NCI-H345 (cell line): ENCODE results near the gene PIH1D1.

Experiments used
- DNase-seq: peaks from one replicate; lab custom pipeline; 2025; lab: John Stamatoyannopoulos, UW

PIH1D1 gene

GRCh38 chr19:49434907-49435583, 16.6 kb downstream of the PIH1D1 start:
- no peak for DNase-seq

- no peak for DNase-seq
Measured at GRCh38 chr19:49433240-49433901, 18.2 kb downstream of the PIH1D1 start.

- no peak for DNase-seq
Measured at GRCh38 chr19:49432141-49433073, 19.2 kb downstream of the PIH1D1 start.

GRCh38 chr19:49431330-49431749, 20.3 kb downstream of the PIH1D1 start:
- DNase-seq: no peak

DNA sequence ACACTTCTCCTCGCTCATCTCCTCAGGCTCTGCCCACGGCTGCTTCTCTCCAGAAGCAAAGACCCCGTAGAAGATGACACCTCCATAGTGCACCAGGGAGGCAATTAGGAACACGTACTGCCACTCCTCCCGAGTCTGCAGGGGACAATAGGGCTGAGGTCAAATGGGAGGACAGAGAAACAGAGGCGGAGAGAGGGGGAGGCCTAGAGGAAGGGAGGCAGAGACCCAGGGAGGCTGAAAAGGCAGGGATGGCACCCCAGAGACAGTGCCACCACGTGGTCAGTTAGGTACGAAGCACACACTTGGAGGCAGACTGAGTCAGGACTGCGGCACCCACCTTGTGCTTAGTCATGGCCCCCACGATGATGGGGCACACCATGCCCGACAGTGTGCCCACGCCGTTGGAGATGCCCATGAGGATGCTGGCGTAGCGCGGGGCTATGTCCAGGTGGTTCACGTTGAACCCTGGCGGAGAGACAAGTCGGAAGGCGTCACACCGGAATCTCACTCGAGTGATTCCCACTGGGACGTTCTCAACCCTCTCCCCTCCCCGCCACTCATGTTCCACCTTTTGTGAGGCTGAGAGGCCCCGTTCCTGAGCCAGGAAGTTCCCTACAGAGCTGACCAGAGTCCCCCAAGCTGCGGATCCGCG, 20.8 kb downstream of the PIH1D1 start:
- no peak for DNase-seq

DNA sequence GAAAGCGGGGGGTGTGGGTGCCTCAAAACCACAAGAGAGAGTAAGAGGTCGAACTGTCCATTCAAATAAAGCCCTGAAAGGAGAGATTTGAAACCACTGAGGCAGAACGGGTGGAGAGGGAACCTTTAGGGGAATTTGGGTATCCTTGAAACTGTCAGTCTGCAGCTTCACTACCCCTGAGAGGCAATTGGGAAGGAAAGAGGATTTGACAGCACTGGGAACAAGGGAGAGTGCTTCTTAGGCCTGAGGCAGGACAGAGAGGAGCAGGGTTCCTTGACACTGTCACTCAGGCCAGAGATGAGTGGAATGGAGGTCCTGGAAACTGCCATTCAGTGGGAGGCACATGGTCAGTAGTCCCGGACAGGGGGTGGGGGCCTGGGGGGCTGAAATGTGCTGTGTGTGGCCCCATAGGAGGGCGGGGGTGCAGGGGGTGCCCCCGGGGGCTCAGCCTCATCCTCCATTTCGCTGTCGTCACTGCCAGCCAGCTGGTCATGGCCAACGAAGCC, 21.4 kb downstream of the PIH1D1 start:
- no peak for DNase-seq

- DNase-seq: no peak
Measured at GRCh38 chr19:49428547-49429451, 22.8 kb downstream of the PIH1D1 start.

GRCh38 chr19:49427855-49428546, 23.6 kb downstream of the PIH1D1 start:
- peak; percentile 34 for DNase-seq

DNA sequence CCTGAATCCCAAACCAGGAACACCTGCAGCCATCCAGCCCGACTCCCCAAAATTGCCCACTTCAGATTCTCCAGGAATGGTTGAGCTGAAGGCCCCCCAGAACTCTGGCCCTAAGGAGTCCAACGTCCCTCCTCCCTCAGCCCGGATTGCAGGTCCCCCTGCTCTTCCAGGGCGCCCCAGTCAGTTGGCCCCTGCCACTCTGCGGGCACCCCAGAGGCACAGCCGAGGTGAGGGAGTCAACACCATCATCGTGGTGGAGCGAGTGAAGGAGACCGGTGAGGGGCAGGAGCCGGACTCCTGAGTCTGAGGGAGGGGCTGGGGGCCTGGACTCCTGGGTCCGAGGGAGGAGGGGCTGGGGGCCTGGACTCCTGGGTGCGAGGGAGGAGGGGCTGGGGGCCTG, 24.3 kb downstream of the PIH1D1 start:
- no peak for DNase-seq

DNA sequence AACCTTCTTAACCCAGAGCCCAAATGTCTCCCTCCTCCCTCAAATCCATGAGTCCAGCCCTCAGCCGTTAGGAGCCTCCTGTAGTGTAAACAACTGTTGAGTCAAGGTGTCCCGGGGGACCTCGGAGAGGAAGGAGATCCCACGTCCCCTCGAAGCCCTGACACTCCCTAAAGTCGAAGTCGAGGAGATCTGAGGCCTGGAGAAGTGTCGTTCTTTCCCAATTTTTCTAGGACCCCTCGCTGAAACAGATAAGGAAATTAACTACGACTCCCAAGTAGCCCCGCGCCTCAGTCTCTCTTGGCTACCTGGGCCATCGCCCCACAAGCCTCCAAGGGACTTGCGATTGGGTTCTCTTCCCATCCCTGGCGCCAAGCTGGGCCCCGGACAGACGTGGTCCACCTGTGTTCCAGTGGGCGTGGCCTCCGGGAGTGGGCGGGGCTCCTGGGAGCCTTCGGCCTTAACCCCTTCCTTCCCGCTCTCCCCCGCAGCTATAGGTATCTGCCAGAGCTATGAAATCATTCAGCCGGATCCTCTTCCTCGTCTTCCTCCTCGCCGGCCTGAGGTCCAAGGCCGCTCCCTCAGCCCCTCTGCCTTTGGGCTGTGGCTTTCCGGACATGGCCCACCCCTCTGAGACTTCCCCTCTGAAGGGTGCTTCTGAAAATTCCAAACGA, 25.6 kb downstream of the PIH1D1 start:
- DNase-seq: peak; percentile 27

DNA sequence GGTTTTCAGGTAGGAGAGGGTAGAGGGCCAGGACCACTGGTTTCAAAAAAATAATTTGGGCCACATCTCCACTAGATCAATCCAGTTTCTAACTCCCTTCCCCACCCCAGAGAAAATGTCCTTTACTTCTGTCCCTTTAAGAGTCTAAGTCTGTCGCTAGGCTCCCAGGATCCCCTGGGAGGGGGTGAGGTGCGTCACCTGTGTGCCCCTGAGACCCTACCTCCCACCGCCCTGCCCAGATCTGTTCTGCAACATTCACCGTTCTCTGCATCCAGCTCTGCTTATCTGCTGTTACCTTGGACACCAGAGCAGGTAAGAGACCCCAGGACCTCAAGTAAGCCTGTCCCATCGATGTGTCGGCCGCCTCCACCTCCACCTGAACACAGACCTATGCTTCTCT, 26.4 kb downstream of the PIH1D1 start, which contains the start of gene GFY:
TSS of gene GFY (plus strand) at position 211 of the 400 bp plus-strand sequence. CDS start 1,043 bp downstream, outside the sequence.
- no peak for DNase-seq

- no peak for DNase-seq
Measured at GRCh38 chr19:49423985-49424303, 27.7 kb downstream of the PIH1D1 start.

GRCh38 chr19:49423071-49423984, 28.3 kb downstream of the PIH1D1 start, which contains the start of gene PTH2:
PTH2 (minus strand) TSS chr19:49423441; CDS start chr19:49423339, 102 bp downstream.
- DNase-seq: no peak

- peak; percentile 59 for DNase-seq
Measured at GRCh38 chr19:49422407-49423070, 29.1 kb downstream of the PIH1D1 start.

DNA sequence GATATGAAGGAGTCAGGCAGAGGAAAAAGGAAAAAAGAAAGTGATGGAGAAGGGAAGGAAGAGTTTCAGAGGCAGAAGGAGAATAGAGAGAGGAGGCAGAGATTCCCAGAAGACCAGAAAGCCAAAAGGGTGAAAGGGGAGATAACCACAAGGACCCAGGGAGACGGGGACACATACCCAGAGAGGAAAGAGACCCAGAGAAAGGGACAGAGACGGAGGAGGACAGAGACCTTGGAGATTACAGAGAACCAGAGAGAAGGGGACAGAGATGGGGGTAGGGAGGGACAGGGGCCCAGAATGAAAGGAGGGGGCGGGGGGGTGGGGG, 29.8 kb downstream of the PIH1D1 start:
- no peak for DNase-seq

DNA sequence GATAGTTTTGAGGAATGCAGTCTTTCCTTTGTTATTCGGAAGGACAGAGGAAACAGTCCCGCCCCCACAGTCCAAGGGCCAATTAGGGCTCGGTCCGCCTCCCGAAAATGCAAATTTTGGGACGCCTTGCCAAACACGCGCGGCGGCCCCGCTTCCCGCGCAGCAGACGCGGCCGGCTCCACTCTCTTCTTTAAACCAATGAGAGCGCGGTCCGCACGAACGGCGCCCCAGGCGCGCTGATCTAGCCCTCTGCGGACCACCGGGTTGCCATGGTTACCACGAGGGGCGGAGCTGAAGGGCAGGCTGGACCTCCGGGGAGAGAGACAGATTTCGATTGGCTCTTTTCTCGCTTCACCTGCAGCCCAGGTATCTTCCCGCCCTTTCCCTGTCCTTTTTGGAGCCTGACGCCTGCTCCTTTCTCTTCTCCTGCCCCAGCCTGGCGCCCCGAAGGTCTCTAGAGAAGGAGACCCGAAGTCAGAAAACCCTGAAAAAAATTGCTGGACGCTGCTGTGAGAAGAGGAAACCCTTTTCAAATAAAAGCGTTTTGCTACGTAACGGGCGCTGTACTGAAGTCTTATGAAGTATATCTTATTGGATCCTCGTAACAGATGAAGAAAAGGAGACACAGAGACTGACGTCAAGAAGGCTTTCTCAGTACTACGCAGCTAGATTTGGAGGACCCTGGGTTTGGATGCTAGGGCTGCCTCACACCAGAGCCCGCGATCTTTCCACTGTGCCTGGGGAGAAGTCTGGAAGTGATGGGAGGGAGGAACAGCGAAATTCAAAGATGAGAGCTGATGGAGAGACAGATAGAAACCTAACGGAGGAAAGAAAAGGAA, 30.4 kb downstream of the PIH1D1 start:
- peak; percentile 85 for DNase-seq

DNA sequence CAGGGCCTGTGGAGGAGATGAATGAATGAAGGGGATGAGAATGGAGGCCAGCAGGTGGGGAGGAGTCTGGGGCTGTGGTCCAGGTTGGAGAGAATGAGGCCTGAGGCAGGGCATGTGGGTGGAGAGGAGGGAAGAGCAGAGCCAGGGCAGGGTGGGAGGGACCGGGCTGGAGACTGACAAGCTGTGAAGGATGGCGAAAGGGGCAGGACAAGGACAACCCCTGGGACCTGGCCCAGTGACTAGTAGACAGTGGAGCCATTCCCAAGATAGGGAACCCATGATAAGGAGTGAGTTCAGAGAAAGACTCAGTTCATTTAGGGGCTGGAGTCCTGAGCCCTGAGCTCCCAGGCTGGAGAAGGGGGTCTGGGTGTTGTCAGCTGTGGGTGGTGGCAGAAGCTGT, 31.4 kb downstream of the PIH1D1 start:
- no peak for DNase-seq
